GM21423 (cell line): ENCODE measurements around the gene FMR1NB.

Source experiments
- ATAC-seq: cut with Tn5 transposase; IDR thresholded peaks from one replicate; pipeline ENCODE4 v1.9.1; 2021; ENCODE audit warnings: mild to moderate bottlenecking, moderate library complexity; ENCODE audit not compliant: unreplicated experiment

Gene FMR1NB

GRCh38 chrX:148069759-148070503, 88.8 kb downstream of the FMR1NB start:
- peak; percentile 97 for ATAC-seq

- no peak for ATAC-seq
Measured at GRCh38 chrX:148070504-148070877, 89.4 kb downstream of the FMR1NB start.
